Esophagus squamous epithelium (tissue), 4 donors: ENCODE results near the gene ZNF121.

Experiments used
- POLR2A ChIP-seq, 4 donors: fragments of 450-650 bp; IDR thresholded peaks; one replicate each; pipeline ENCODE4 v1.6.1; 2017; ENCODE audit warnings: antibody characterized with exemption in 4 of 4, mild to moderate bottlenecking in 4 of 4, moderate library complexity in 3 of 4
- TF ChIP-seq, protein P1 (sequence below), 6 experiments: fragments of 450-650 bp in 4 of 6; fragments of 200-600 bp in 2 of 6; sonication (generic) in 2 of 6; IDR thresholded peaks; one replicate each; pipeline ENCODE4 v1.5.1; 2016 to 2019; ENCODE audit warnings: antibody characterized with exemption in 6 of 6, mild to moderate bottlenecking in 4 of 6, moderate library complexity in 4 of 6

DNA sequence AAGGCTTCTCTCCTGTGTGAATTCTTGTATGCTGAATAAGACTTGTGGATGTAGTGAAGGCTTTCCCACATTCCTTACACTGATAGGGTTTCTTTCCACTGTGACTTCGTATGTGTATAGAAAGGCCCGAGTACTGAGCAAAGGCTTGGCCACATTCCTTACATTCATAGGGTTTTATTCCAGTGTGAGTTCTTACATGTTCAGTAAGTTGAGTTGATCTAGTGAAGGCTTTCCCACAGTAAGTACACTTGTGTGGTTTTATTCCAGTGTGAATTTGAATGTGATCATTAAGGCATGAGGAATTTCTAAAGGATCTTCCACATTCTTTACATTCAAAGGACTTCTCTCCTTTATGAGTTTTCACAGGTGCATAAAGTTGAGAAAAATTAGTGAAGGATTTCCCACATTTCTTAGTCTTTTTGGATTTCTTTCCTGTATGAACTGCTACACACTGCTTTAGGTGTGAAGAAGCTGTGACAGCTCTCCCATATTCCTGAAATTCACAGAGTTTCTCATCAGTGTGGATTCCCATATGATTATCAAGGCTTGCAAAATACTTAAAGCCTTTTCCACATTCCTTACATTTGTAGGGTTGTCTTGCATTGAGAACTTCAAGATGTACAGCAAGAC, 26.3 kb upstream of the ZNF121 start:
- TF ChIP-seq, protein P1, sequence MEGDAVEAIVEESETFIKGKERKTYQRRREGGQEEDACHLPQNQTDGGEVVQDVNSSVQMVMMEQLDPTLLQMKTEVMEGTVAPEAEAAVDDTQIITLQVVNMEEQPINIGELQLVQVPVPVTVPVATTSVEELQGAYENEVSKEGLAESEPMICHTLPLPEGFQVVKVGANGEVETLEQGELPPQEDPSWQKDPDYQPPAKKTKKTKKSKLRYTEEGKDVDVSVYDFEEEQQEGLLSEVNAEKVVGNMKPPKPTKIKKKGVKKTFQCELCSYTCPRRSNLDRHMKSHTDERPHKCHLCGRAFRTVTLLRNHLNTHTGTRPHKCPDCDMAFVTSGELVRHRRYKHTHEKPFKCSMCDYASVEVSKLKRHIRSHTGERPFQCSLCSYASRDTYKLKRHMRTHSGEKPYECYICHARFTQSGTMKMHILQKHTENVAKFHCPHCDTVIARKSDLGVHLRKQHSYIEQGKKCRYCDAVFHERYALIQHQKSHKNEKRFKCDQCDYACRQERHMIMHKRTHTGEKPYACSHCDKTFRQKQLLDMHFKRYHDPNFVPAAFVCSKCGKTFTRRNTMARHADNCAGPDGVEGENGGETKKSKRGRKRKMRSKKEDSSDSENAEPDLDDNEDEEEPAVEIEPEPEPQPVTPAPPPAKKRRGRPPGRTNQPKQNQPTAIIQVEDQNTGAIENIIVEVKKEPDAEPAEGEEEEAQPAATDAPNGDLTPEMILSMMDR (IDR thresholded peaks at IDR 0.05) = no peak
- TF ChIP-seq POLR2A (IDR thresholded peaks at IDR 0.05) = no peak
